ENCODE results near the gene NCOA3.
A peak's percentile ranks its signal among the peaks of the same experiment; 100 is the strongest.

NCOA3 gene

DNA sequence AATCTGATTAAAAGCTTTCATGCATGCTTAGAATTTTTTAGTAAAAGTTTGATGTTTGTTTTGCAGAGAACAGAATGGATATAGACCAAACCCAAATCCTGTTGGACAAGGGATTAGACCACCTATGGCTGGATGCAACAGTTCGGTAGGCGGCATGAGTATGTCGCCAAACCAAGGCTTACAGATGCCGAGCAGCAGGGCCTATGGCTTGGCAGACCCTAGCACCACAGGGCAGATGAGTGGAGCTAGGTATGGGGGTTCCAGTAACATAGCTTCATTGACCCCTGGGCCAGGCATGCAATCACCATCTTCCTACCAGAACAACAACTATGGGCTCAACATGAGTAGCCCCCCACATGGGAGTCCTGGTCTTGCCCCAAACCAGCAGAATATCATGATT is 133.6 kb downstream of the NCOA3 start:
- no peak overlapping the region for H3K4me3 ChIP-seq
- DNase-seq (ENCODE audit: low spot score): no peak
- TF ChIP-seq, protein P1, sequence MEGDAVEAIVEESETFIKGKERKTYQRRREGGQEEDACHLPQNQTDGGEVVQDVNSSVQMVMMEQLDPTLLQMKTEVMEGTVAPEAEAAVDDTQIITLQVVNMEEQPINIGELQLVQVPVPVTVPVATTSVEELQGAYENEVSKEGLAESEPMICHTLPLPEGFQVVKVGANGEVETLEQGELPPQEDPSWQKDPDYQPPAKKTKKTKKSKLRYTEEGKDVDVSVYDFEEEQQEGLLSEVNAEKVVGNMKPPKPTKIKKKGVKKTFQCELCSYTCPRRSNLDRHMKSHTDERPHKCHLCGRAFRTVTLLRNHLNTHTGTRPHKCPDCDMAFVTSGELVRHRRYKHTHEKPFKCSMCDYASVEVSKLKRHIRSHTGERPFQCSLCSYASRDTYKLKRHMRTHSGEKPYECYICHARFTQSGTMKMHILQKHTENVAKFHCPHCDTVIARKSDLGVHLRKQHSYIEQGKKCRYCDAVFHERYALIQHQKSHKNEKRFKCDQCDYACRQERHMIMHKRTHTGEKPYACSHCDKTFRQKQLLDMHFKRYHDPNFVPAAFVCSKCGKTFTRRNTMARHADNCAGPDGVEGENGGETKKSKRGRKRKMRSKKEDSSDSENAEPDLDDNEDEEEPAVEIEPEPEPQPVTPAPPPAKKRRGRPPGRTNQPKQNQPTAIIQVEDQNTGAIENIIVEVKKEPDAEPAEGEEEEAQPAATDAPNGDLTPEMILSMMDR (IDR thresholded peaks at IDR 0.05): no peak
- H3K27ac ChIP-seq: no peak overlapping the region

DNA sequence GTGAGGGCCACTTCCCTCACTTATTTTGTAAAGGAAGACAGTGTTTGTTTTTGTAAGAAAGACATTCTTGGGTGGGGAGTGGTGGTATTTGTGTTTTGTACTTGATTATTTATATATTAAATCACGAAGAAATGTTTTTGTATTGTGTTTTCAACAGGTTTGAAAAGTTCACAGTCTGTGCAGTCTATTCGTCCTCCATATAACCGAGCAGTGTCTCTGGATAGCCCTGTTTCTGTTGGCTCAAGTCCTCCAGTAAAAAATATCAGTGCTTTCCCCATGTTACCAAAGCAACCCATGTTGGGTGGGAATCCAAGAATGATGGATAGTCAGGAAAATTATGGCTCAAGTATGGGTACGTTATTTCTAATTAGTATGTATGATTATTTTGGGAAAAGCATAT is 137.2 kb downstream of the NCOA3 start:
- TF ChIP-seq, protein P1 (IDR thresholded peaks at IDR 0.05): no peak
- Histone ChIP-seq H3K27ac (peak overlapping the region; percentile 25 to 63), H3K4me3 (no peak overlapping the region)
- DNase-seq (ENCODE audit: low spot score): no peak

DNA sequence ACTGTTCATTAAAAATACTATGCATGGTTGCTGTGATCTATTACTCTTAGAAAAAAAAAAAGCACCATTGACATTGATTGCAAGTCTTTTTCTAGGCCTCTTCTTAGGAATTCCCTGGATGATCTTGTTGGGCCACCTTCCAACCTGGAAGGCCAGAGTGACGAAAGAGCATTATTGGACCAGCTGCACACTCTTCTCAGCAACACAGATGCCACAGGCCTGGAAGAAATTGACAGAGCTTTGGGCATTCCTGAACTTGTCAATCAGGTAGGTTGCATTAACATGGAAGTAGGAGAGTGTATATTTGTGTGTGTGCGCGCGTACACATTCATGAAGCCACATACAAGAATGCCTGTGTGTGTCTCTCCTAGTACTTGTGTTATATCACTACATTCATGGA is 140.4 kb downstream of the NCOA3 start:
- TF ChIP-seq, protein P1 (IDR thresholded peaks at IDR 0.05): no peak
- no peak overlapping the region for H3K4me3 ChIP-seq
- no peak overlapping the region for H3K27ac ChIP-seq
- DNase-seq (ENCODE audit: low spot score): no peak

DNA sequence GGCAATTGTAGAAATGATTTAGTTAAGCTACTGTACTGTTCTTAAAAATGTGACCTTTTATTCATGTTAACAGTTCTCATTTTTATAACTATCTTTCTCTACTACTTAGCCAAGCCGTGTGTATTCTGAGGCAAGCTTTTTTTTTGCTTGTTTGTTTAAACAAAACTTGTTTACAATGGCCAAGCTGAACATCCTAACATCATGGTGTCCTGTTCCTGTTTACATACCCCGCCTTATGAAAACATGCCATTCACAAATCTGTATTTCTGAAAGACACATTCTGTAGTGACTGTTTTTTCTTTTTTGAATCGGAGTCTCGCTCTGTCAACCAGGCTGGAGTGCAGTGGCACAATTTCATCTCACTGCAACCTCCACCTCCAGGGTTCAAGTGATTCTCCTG is 140.9 kb downstream of the NCOA3 start:
- DNase-seq (ENCODE audit: low spot score): no peak
- H3K4me3 ChIP-seq: no peak overlapping the region
- TF ChIP-seq, protein P1 (IDR thresholded peaks at IDR 0.05): no peak
- H3K27ac ChIP-seq: no peak overlapping the region

DNA sequence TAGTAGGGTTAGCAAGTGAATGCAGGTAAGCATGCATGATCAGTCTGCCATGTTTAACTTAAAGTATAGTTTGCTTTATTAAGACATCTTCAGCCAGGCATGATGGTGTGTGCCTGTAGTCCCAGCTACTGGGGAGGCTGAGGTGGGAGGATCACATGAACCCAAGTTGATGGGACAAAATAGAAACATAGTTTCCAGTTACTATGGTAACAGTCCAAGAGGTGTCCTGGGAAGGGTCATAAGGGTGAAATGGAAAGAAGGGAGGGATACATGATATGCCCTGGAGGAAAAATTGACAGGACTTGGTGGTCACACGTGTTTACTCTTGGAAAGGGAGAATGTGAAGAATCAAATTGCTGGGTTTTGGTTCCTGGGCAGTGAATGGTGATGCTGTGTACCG is 143.9 kb downstream of the NCOA3 start:
- no peak overlapping the region for H3K4me3 ChIP-seq
- TF ChIP-seq, protein P1 (IDR thresholded peaks at IDR 0.05): no peak
- no peak for DNase-seq (ENCODE audit: low spot score)
- H3K27ac ChIP-seq: no peak overlapping the region

DNA sequence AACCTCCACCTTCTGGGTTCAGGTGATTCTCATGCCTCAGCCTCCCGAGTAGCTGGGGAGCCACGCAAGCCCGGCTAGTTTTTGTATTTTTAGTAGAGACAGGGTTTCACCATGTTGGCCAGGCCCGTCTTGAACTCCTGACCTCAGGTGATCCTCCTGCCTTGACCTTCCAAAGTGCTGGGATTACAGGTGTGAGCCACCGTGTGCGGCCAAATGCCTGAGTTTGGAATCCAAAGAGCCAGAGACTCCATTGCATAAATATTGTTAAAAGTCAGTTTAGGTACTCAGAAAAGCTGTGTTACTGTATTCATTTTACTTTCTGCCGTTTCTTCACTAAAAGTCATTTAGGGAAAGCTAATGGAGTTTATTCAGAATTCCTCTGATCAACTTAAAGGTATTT is 146.3 kb downstream of the NCOA3 start:
- no peak overlapping the region for H3K27ac ChIP-seq
- DNase-seq (ENCODE audit: low spot score): no peak

DNA sequence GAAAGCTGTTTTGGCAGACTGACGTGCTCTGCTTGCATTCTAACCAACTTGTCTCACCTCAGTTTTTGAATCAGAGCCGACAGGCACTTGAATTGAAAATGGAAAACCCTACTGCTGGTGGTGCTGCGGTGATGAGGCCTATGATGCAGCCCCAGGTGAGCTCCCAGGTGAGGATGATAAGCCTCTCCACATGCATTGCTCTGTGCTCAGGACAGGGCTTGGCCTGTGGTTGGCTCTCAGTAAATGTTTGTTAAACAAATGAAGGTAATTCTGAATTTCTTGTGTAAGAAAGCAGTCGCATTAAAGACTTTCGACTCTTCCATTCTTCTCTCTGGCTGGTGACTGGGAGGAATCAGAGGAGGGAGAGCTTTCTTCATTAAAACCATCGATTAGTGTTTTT is 147.3 kb downstream of the NCOA3 start:
- H3K4me3 ChIP-seq: no peak overlapping the region
- H3K27ac ChIP-seq: no peak overlapping the region
- no peak for DNase-seq (ENCODE audit: low spot score)
- TF ChIP-seq, protein P1 (IDR thresholded peaks at IDR 0.05): no peak

More for the DNA sequence above, 146.3 kb downstream of the NCOA3 start:
- H3K4me3 ChIP-seq: no peak overlapping the region
- TF ChIP-seq, protein P1 (IDR thresholded peaks at IDR 0.05): no peak
